ENCODE results near the gene CNNM3. TPM values are rescaled to one million over a fixed set of nuclear protein-coding genes. Genes with fewer than 3 reads are reported as not detected.
"Not testable (repeated sequence)": the region's sequence is repeated elsewhere in the genome, so short reads cannot be mapped to it uniquely, and the experiment has no call there.

CNNM3 gene
- total RNA-seq, 4 donors from 2014 or later, result 29.8 to 108 (median 44.8) TPM

GRCh38 chr2:96801005-96801785 lies 14.9 kb upstream of the CNNM3 start:
- H3K4me1 ChIP-seq, result peaks cover 0 to 11% (median 5%) of the 10 kb centered on the region in 4 donors
- peaks cover 0 to 60% (median 0%) of the 10 kb centered on the region in 3 donors for H3K36me3 ChIP-seq
- H3K27me3 ChIP-seq, result no peaks in the 10 kb centered on the region
- DNase-seq, result peak; percentile 83 to 92 (median 86)
- H3K27ac ChIP-seq, result peak overlapping the region in 2 of 4 donors; percentile 18 to 46
- no peak overlapping the region for H3K4me3 ChIP-seq
- H3K9me3 ChIP-seq, result no peaks in the 10 kb centered on the region
- TF ChIP-seq CTCF (IDR thresholded peaks at IDR 0.05) (peak; percentile 77 to 95 (median 89)), POLR2A (IDR thresholded peaks at IDR 0.05) (no peak)

GRCh38 chr2:96801786-96802595 lies 14.1 kb upstream of the CNNM3 start:
- Histone ChIP-seq H3K36me3 (peaks cover 0 to 58% (median 0%) of the 10 kb centered on the region in 3 donors), H3K27me3 (no peaks in the 10 kb centered on the region), H3K9me3 (no peaks in the 10 kb centered on the region), H3K4me3 (no peak overlapping the region), H3K4me1 (peaks cover 0 to 13% (median 5%) of the 10 kb centered on the region in 4 donors), H3K27ac (peak overlapping the region in 3 of 4 donors; percentile 33 to 50 (median 46))
- no peak for TF ChIP-seq POLR2A (IDR thresholded peaks at IDR 0.05)
- TF ChIP-seq CTCF (IDR thresholded peaks at IDR 0.05), result no peak
- DNase-seq, result peak; percentile 26 to 72 (median 70)

- Histone ChIP-seq H3K27me3 (no peaks in the 10 kb centered on the region), H3K9me3 (no peaks in the 10 kb centered on the region), H3K27ac (peak overlapping the region in 2 of 4 donors; percentile 33 to 46), H3K4me1 (peaks cover 0 to 13% (median 5%) of the 10 kb centered on the region in 4 donors), H3K4me3 (no peak overlapping the region), H3K36me3 (peaks cover 0 to 50% (median 0%) of the 10 kb centered on the region in 3 donors)
- no peak for TF ChIP-seq POLR2A (IDR thresholded peaks at IDR 0.05)
- TF ChIP-seq CTCF (IDR thresholded peaks at IDR 0.05), result no peak
- DNase-seq, result peak in 1 of 3 donors; percentile 34
Observed at GRCh38 chr2:96802721-96803120, 13.3 kb upstream of the CNNM3 start.

- H3K4me3 ChIP-seq, result no peak overlapping the region
- no peak for DNase-seq
- peaks cover 0 to 52% (median 0%) of the 10 kb centered on the region in 3 donors for H3K36me3 ChIP-seq
- H3K27me3 ChIP-seq, result no peaks in the 10 kb centered on the region
- TF ChIP-seq POLR2A (IDR thresholded peaks at IDR 0.05) (no peak), CTCF (IDR thresholded peaks at IDR 0.05) (no peak)
- H3K27ac ChIP-seq, result no peak overlapping the region
- peaks cover 0 to 16% (median 7%) of the 10 kb centered on the region in 4 donors for H3K4me1 ChIP-seq
- no peaks in the 10 kb centered on the region for H3K9me3 ChIP-seq
Observed at GRCh38 chr2:96804986-96805385, 11.1 kb upstream of the CNNM3 start.

- DNase-seq, result peak in 1 of 3 donors; percentile 4
- not testable (repeated sequence) for H3K9me3 ChIP-seq, H3K4me3 ChIP-seq, H3K27me3 ChIP-seq
- Histone ChIP-seq H3K27ac (peak overlapping the region; percentile 29 to 81 (median 62)), H3K36me3 (peaks cover 0 to 54% (median 0%) of the 10 kb centered on the region in 3 donors), H3K4me1 (peaks cover 0 to 20% (median 5%) of the 10 kb centered on the region in 4 donors)
Observed at GRCh38 chr2:96805946-96806345, 10.1 kb upstream of the CNNM3 start.
